ENCODE results near the gene CSTB.

- TF ChIP-seq EZH2 (IDR thresholded peaks at IDR 0.05) (no peak), POLR2AphosphoS5 (IDR thresholded peaks at IDR 0.05; ENCODE audit: borderline replicate concordance, low read depth, low read length) (no peak)
These were observed 35.5 kb downstream of the CSTB start for GRCh38 chr21:43740497-43741156.
